GM19239 (cell line): ENCODE measurements around the gene FZR1.
A peak's percentile ranks its signal among the peaks of the same experiment; 100 is the strongest.

Source experiments
- DNase-seq: peaks from one replicate; pipeline ENCODE4 v3.0.0; 2011; ENCODE audit warnings: low spot score; ENCODE audit not compliant: insufficient read length
- FAIRE-seq: peaks from 2 replicates; lab custom pipeline; 2011; peaks lifted over from hg19 to GRCh38; lab: Jason Lieb, UNC

The FZR1 gene

GRCh38 chr19:3505598-3506383 is at the start of gene FZR1:
FZR1 (plus strand) TSS chr19:3506311; CDS start chr19:3522990, 16,679 bp downstream.
- peak; percentile 94 for FAIRE-seq
- peak; percentile 99 for DNase-seq

GRCh38 chr19:3456925-3457527 is 49.1 kb upstream of the FZR1 start:
- no peak for FAIRE-seq
- DNase-seq = no peak

- FAIRE-seq (no peak), DNase-seq (no peak)
Observed at GRCh38 chr19:3457528-3458228, 48.4 kb upstream of the FZR1 start.

- FAIRE-seq (no peak), DNase-seq (no peak)
Observed at GRCh38 chr19:3458229-3459088, 47.7 kb upstream of the FZR1 start.

GRCh38 chr19:3459089-3459881 is 46.8 kb upstream of the FZR1 start:
- FAIRE-seq (no peak), DNase-seq (no peak)

- DNase-seq (no peak), FAIRE-seq (no peak)
Observed at GRCh38 chr19:3459965-3460582, 46.0 kb upstream of the FZR1 start.

- no peak for FAIRE-seq
- DNase-seq = no peak
Observed at GRCh38 chr19:3462991-3463713, 43.0 kb upstream of the FZR1 start.

GRCh38 chr19:3463714-3464586 is 42.2 kb upstream of the FZR1 start:
- FAIRE-seq (no peak), DNase-seq (no peak)

GRCh38 chr19:3464587-3465235 is 41.4 kb upstream of the FZR1 start:
- FAIRE-seq = no peak
- DNase-seq = no peak

GRCh38 chr19:3465552-3465951 is 40.6 kb upstream of the FZR1 start:
- no peak for FAIRE-seq

GRCh38 chr19:3466635-3467034 is 39.5 kb upstream of the FZR1 start:
- DNase-seq = no peak
- FAIRE-seq = no peak

More at GRCh38 chr19:3465552-3465951, 40.6 kb upstream of the FZR1 start:
- no peak for DNase-seq

- no peak for FAIRE-seq
- DNase-seq = no peak
Observed at GRCh38 chr19:3467437-3468198, 38.5 kb upstream of the FZR1 start.

- no peak for FAIRE-seq
- DNase-seq = no peak
Observed at GRCh38 chr19:3468211-3468610, 37.9 kb upstream of the FZR1 start.

GRCh38 chr19:3469638-3470499 is 36.2 kb upstream of the FZR1 start:
- no peak for FAIRE-seq
- no peak for DNase-seq

- no peak for DNase-seq
- FAIRE-seq = no peak
Observed at GRCh38 chr19:3470500-3471128, 35.5 kb upstream of the FZR1 start.
